NCI-H146 (cell line): ENCODE data around the gene KCNQ4.

Experiments used
- DNase-seq: peaks from one replicate; lab custom pipeline; 2025; lab: John Stamatoyannopoulos, UW

Gene KCNQ4

DNA sequence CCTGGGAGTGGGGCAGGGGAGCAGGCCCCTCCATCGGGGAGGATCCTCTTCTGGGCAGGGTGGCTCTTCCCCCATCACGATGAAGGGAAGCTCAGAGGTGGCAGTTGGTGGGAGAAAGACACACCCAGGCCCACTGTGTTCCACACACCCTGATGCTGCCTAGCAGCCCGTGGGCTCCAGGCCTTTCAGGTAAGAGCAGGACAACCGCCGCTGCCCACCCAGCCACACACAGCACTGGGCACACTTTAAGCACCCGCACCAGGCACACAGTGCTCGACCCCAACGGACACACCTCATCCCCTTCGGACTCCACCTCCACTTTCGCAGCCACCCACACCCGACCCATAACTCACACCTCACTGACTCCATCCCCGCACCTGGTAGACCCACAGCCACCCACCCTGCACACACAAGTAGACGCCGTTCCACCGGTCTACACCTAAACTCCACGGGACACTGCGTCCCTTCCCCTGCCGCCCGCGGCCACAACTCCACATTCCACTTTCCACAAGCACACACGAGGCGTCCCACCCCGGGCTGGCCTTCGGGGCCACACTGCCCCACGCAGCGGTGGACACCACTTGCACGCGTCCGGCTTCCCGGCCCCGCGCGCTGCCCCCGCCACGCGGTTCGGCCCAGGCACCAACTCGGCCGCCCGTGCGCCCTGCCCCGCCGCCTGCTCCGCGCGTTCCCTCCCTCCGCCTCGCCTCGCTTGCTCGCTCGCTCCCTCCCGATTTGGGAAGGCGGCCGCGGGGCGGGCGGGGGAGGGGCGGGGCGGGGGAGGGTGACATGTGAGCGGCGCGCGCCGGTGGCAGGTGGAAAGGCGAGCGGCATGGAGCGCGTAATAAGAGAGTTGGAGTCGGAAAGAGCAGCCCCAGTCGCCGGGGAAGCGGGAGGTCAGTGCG, at the start of gene KCNQ4:
Gene KCNQ4 (plus strand): TSS at position 787 of the 905 bp plus-strand sequence. CDS start 307 bp downstream, outside the sequence.
- DNase-seq, result peak; percentile 53

DNA sequence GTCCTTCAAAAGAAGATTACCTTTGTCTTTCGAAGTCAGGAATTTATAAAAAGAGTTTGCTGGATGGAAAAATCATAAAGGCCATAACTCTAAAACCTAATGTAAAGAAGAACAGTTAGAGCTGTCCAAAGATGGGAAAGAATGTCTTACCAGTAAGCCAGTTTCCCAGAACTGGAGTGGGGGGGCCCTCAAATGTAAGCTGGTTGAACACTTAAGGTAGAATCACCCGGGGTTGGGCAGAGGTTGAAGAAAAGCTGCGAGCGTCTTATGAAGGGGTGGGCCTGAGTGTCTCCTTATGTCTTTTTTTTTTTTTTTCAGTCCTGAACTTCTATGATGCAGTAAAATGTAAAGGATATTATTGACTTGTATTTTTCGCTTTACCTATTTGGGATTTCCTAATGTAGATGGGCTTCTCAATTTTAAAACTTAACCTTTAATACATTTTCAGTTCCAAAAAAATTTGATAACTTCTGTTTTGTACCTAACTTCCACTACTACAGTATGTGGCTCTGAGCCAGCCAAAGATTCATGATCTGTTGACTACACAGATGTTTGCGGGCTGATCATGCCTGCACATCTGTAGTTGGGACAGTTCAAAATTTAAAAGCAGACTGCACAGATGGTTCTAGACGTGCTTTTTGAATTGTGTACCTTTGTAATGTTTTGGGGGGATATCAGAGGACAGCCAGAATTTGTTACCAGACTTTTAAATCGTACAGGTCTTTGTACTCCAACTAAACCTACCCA, 48.5 kb upstream of the KCNQ4 start:
- no peak for DNase-seq

DNA sequence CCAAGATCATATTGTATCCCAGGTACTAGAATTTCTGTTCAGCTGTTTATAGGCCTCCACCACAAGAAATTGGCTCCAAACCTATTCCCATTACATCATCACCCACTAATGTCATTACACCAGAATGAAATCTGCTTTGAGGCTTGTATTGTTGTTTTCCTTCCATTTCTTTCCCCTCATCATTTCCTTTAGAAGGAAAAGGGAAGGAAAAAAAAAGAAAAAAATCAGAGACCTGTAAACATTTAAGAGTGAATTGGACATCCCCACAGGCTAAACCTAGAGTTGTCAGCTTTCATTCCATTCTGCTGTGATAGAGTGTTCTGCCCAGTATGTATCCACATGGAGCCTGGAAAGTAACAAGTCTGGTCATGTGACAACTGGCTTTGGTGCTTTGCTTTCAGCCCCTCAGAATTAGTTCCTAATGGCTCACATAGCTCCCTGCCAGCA, 47.5 kb upstream of the KCNQ4 start:
- no peak for DNase-seq

DNA sequence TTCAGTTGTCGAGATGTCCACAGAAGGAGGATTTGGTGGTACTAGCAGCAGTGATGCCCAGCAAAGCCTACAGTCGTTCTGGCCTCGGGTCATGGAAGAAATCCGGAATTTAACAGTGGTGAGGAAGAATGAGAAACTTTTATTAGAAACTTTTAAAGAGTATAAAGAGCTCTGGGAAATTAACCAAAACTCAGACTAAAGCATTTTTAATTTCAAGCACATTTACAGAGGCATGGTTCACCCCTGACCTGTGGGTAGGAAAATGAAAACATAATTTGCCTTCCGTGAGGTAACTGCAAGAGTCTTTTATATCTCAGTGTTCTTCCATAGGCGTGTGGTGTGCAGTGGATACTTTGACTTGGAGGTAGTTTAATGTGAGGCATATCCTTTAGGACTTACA, 44.8 kb upstream of the KCNQ4 start:
- no peak for DNase-seq

DNA sequence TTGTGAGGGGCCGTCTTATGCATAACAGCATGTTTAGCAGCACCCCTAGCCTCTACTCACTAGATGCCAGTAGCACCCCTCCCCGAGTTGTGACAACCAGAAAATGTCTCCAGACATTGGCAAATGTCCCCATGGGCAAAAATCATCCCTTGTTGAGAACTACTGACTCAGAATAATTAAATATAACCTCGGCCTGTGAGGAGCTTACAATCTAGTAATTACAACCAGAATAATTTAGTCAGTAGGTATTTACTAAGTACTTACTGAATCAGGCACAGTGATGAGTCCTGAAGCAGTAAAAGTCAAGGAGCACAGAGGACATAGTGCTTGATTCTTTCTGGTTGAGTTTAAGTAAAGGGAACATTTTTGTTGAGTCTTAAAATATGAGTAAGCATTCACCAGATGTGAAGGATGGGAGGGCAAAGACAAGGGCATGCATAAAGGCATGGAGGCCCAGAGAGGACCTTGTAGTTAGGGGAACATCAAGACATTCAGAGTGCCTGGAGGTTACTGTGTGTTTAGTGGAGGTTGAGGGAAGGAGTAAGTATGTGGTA, 44.1 kb upstream of the KCNQ4 start:
- DNase-seq, result no peak

DNA sequence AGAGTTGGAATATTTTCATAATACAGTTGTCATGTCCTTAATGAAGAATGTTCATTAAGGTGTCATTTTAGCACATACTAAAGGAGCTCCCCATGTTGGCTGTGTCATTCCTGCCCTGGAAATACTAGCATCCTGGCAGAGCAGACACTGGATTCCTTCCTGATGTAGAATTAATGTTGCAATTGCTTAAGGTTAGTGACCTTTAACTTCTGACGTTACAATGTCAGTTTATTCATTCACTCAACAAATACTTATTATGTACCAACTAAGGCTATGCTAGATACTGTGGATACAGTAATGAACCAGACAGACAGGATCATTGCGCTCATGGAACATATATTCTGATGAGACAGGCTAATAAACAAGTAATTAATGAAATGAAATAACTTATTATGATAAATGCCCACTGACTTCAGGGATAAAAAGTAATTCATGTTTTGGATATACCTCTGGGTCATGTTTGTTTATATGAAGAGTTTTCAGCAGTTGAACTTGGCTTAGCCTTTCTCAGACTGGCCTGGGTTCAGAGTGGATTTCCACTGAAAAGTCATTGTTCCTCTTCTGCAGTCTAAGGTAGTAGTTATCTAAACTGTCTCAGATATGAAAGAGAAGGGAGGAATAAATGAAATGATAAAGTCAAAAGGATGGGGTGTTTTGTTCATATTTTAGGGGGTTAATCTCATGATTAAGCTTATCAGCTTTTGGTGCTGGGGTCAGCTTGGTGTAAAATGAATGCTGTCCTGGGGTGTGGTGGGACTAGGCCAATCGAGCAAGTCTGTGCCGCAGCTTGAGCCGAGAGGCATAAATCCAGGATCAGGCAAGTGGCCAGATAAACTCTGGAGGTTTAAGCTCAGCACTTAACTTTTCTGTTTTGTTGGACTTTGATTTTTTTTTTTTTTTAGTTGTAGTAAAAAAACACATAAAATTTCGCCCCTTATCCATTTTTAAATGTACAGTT, 43.3 kb upstream of the KCNQ4 start:
- no peak for DNase-seq

DNA sequence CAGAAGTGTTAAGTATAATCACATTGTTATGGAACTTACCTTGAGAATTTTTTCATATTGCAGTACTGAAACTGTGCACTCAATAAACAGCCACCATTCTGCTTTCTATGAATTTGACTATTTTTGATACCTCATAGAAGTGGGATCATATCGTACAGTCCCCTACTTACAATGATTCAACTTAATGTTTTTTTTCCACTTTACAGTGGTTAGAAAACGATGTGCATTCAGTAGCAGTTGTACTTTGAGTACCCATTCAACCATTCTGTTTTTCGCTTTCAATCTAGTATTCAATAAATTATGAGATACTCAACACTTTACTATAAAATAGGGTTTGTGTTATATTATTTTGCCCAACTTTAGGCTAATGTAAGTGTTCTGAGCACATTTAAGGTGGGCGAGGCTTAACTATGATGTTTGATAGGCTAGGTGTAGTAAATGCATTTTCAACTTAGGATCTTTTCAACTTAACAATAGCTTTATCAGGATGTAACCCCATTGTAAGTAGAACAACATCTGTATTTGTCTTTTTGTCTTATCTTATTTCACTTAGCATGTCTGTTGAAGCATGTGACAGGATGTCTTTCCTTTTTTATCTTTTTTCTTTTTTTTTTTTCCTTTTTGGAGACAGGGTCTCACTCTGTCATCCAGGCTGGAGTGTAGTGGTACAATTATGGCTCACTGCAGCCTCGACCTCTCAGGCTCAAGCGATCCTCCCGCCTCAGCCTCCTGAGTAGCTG, 42.4 kb upstream of the KCNQ4 start:
- DNase-seq, result no peak

DNA sequence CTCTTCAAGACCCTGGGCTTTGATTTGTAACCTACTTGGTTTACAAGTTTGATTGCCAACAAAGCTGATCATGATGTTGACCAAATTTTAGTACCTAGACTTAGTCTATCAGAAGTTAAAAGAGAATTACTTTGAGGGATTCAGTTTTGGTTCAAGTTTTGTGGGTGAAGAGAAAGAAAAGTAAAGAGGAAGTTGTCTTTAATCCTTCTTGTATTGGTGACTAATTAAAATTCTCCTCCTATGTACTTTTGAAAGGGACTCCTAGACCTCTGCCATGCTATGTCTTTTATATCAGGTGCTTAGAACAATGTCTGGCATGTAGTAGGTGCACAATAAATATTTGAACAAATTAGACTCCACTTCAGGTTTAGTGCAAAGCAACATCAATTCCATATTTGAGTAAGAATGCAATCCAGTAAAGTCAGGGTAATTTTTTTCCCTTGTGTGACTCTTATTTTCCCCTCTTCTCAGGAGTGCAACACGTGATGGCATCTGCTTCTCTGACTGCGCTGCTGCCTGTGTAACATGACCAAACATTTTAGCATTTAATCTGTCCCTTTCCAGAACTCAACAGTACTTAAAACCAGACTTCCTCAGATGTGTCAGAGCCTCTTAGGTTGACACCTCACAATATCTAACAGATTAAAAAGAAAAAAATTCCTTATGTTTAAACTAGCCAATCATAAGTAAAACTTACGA, 41.1 kb upstream of the KCNQ4 start:
- no peak for DNase-seq

DNA sequence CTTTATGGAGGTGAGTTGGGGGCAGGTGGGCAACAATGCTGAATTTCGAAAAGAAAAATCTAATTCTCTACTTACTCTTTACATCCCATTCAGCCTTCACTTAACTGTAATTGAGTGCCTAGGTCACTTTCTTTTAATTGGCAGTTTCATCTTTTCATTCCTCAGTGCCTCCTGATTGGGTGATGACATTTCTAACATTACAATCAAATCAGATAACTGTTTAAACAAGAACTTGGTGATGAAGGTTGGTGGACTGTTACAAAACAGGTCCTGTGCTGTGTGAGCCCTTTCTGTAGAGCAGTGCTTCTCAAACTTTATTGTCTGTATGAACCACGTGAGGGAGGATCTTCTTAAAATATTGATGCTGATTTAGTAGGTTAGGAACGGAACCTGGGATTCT, 40.1 kb upstream of the KCNQ4 start:
- no peak for DNase-seq

DNA sequence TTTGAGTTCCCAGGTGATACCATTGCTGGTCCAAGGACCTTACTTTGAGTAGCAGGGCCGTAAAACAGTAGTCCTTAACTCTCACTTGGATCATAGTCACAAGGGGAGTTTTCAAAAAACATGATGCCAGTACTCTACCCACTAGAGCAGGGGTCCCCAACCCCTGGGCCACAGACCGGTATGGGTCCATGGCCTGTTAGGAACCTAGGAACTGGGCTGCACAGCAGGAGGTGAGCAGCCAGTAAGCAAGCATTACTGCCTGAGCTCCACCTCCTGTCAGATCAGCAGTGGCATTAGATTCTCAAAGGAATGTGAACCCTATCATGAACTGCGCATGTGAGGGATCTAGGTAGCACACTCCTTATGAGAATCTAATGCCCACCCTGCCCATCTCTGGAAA, 39.7 kb upstream of the KCNQ4 start:
- no peak for DNase-seq

DNA sequence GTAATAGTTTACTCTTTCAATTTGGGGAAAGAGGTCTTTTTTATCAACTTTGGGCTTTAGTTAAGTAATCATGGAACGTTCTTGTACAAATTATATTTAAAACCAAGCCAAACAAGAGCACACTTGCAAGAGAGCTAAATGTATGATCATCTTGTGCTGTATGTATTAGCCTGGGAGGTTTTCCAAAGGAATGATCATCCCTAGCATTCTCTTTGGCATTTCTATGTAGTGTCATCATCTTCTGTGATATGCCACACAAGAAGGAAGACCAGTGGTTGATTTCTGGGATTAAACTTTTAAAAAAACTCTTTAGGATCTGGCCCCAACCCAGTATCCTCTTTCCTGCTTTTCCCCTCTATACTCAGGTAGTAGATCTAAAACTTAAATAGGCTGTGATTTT, 38.4 kb upstream of the KCNQ4 start:
- DNase-seq, result no peak

DNA sequence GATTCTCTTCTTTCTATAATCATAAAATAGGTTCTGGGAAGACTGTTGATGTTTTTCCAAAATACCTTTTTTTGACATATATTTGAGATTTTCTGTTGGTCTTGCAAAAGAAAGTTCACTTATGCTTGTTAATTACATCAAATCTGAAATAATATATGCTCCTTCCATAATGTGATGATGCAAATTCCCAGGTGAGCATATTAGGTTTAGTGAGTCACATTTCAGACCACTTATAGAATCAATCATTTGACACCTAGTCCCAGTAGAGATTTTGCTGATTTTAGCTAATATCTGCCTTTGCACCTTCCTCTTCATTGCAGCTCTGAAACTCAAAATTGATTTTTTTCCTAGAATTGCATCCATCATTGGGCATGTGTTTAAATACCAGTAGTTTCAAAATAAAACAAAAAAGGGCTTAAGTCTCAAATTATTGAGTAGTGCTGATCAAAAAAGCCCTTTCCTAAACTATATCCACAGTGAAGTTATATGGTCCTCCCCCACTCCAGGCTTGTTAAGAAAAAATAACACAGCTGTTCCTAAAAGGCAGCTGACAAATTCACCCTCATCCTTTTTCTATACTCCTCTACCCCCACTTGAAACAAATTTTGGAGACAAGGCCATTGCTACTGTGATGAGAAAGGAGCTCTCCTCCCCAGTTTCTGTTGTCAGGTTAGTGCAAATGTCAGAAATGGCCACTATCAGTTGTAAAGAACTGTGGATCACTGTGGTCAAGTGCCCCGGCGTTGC, 37.1 kb upstream of the KCNQ4 start:
- DNase-seq, result no peak

DNA sequence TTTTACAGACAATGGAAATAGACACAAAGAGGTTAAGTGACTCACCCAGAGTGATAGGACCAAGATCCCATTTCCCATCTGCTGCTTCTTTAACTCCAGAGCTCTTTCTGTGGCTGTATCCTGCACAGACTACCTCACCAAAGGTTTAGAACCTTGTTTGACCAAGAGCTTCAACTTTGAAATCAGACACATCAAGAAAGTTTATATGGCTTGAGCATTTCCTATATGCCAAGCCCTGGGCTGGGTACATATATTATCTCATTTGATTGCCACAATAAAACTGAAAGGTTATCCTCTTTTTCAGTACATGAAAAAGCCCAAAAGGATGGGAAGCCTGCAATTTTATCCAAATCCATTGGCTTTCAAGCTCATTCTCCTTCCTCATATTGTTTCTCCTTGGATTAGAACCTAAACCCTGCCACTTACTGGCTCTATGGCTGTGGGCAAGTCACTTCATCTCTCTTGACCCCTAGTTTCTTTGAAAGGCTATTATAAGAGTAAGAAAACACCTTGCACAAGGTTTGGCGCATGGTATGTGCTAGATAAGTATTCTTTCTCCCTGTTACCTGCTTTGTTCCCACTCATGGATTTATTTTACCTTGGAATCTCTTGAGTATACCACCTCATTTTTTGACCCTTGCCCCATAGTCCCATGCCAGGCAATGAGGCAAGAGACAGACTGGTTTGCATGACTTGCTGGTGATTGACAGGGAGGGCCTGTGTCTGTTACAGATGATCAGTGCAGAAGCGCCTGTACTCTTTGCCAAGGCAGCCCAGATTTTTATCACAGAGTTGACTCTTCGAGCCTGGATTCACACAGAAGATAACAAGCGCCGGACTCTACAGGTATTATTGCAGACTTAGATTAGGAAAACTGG, 34.5 kb upstream of the KCNQ4 start:
- DNase-seq, result no peak

DNA sequence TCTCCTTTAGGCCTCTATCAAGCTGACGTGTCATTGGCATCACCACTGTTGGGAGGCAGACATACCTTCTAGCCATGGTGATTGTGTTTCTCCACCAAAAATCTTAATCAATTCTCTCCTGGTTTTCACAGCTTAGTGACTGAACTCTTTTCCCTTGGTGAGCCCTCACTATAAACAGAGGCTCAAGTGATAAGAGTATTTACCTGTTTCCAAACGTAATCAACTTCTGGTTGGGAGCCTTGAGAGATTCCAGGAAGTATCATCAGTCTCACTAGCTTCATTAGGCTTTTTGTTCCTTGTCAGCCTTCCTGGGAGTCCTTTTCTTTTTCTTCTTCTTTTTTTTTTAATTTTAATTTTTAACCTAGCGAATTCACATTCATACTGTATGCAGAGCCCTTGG, 33.8 kb upstream of the KCNQ4 start:
- no peak for DNase-seq

DNA sequence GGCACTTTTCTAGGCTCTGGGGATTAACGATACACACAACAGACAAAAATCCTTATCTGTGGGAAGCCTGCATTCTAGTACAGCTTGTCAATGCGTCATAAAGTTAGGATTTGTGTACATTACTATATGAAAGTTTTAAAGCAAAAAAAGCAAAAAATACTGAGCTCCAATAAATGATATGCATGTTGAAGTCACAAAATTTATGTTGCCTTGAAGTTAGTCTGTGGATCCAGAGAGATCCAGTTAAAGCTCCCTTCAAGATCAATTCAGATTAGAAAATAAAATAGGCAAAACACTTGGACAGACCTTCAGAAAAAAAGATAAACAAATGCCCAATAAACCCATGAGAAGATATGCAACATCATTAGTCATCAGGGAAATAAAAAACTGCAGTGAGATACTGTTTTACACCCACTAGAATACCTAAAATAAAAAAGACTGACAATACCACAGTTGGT, 33.1 kb upstream of the KCNQ4 start:
- DNase-seq, result no peak

DNA sequence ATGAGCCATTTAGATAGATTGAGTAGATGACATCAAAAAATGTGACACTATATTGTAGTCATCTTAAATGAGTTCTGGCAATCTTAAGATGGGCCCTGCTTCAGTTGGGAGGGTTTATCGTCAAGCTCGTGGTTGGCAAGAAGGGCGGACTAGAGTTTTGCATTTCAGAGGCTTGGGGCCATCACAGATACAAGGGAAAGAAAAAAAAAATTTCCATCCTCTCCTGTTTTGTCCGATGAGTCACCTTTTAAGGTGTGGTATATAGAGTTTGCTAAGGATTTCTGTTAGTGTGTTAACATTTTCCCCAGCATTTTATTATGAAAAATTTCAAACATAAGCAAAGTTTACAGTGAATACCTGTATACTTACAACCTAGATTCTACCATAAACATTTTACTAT, 31.8 kb upstream of the KCNQ4 start:
- no peak for DNase-seq

DNA sequence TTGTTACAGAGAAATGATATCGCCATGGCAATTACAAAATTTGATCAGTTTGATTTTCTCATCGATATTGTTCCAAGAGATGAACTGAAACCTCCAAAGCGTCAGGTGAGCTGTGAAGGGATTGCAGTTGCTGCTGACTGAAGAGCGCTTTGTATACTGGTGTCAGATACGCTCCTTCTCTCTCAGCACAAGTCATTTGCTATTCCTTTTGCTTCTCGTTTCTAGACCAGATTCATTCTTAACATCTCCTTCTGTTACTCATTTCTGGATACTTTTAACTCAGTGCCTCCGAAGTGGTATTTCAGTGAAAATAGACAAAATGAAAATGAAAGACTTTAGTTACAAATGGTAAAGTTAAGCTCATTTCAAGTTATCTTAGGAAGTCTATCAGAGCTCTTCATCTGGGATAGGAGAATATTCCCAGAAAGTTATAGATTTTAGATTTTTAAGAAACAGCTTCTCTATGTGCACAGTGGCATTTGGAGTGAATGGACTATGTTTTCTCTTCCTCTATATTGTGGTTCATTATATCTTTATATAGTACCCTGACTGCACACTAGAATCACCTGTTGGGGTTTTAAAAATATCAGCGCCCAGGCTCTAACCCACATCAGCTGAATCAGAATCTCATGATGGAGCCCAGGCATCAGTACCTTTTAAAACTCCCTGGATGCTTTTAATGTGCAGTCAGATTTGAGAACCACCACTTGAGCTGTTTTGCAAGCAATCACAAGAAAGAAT, 30.3 kb upstream of the KCNQ4 start:
- no peak for DNase-seq

DNA sequence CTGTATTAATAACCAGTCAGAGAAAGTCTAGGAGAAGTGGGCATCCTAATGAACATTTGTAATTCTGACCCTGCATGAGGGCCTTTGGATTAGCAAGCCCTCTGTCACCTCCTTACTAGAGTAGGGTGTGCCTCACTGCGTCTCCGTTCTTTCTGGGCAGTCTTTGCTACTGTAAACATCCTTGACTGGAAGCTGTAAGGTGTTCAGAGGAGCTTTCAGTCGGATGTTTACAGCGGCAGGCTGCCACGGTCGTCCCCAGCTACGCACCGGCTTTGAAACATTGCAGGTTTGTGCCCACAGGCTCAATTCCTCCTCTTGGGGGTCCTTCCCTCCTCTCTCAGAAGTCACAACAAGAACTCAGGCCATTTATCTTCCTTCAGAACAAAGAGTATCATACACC, 29.4 kb upstream of the KCNQ4 start:
- DNase-seq, result no peak
